Measurements from ENCODE around the gene RMND5A. TPM values are rescaled to one million over a fixed set of nuclear protein-coding genes. Genes with fewer than 3 reads are reported as not detected.
"Not testable (repeated sequence)": the region's sequence is repeated elsewhere in the genome, so short reads cannot be mapped to it uniquely, and the experiment has no call there.

Gene RMND5A
- total RNA-seq, 6 experiments from 2014 or later: 22.2 to 45.6 (median 33.8) TPM

- Histone ChIP-seq H3K4me3 (no peak overlapping the region), H3K27me3 (no peaks in the 10 kb centered on the region), H3K36me3 (no peaks in the 10 kb centered on the region), H3K27ac (no peak overlapping the region), H3K9me3 (no peaks in the 10 kb centered on the region), H3K4me1 (no peaks in the 10 kb centered on the region)
- DNase-seq: no peak
- TF ChIP-seq CTCF (IDR thresholded peaks at IDR 0.05): no peak
- TF ChIP-seq POLR2A (IDR thresholded peaks at IDR 0.05): no peak
- intact Hi-C loops (cut with DNase I): no loop called here
- 100% methylated on average over 1 of the region's 6 CpGs for WGBS (ENCODE audit: insufficient coverage, low coverage, low lambda C conversion rate, missing lambda C conversion rate)
- no peak for ATAC-seq
Measured at GRCh38 chr2:86706220-86706619, 13.9 kb upstream of the RMND5A start.

GRCh38 chr2:86706935-86707334 lies 13.2 kb upstream of the RMND5A start:
- intact Hi-C loops (cut with DNase I): no loop called here
- TF ChIP-seq POLR2A (IDR thresholded peaks at IDR 0.05): no peak
- no peak for ATAC-seq
- Histone ChIP-seq H3K27me3 (no peaks in the 10 kb centered on the region), H3K36me3 (no peaks in the 10 kb centered on the region), H3K4me3 (no peak overlapping the region), H3K4me1 (no peaks in the 10 kb centered on the region), H3K9me3 (no peaks in the 10 kb centered on the region), H3K27ac (no peak overlapping the region)
- no peak for DNase-seq
- 100% methylated on average over 2 of the region's 2 CpGs for WGBS (ENCODE audit: insufficient coverage, low coverage, low lambda C conversion rate, missing lambda C conversion rate)

- H3K4me1 ChIP-seq; ATAC-seq; intact Hi-C loops (cut with DNase I); H3K36me3 ChIP-seq; H3K27ac ChIP-seq; H3K4me3 ChIP-seq; DNase-seq; H3K27me3 ChIP-seq; H3K9me3 ChIP-seq: not testable (repeated sequence)
- WGBS (ENCODE audit: insufficient coverage, low coverage, low lambda C conversion rate, missing lambda C conversion rate): 82% methylated on average over 2 of the region's 4 CpGs
Measured at GRCh38 chr2:86708126-86708525, 12.0 kb upstream of the RMND5A start.

- WGBS (ENCODE audit: insufficient coverage, low coverage, low lambda C conversion rate, missing lambda C conversion rate): 60% methylated on average over 1 of the region's 3 CpGs
- H3K9me3 ChIP-seq; H3K36me3 ChIP-seq; DNase-seq; ATAC-seq; intact Hi-C loops (cut with DNase I); H3K4me3 ChIP-seq; H3K4me1 ChIP-seq; H3K27me3 ChIP-seq: not testable (repeated sequence)
- H3K27ac ChIP-seq: peak overlapping the region in 1 of 3 donors; percentile 14
Measured at GRCh38 chr2:86714579-86715173, 5.4 kb upstream of the RMND5A start.

- peak overlapping the region; percentile 80 to 84 (median 84) for H3K27ac ChIP-seq
- WGBS (ENCODE audit: insufficient coverage, low coverage, low lambda C conversion rate, missing lambda C conversion rate): no CpG with 5 or more reads among the region's 30 CpGs
- H3K27me3 ChIP-seq; H3K4me1 ChIP-seq; H3K9me3 ChIP-seq; DNase-seq; H3K36me3 ChIP-seq; intact Hi-C loops (cut with DNase I): not testable (repeated sequence)
- peak; percentile 65 to 81 (median 72) for ATAC-seq
- H3K4me3 ChIP-seq: peak overlapping the region; percentile 20 to 68 (median 62)
Measured at GRCh38 chr2:86719263-86719636, 841 bp upstream of the RMND5A start.

GRCh38 chr2:86720540-86721320 lies 639 bp downstream of the RMND5A start:
- DNase-seq (peak; percentile 59 to 74 (median 60)), ATAC-seq (peak in 2 of 4 donors; percentile 1 to 3)
- H3K27me3 ChIP-seq; H3K4me1 ChIP-seq; H3K36me3 ChIP-seq; H3K9me3 ChIP-seq; intact Hi-C loops (cut with DNase I): not testable (repeated sequence)
- no CpG with 5 or more reads among the region's 85 CpGs for WGBS (ENCODE audit: insufficient coverage, low coverage, low lambda C conversion rate, missing lambda C conversion rate)
- Histone ChIP-seq H3K4me3 (peak overlapping the region; percentile 62 to 68 (median 65)), H3K27ac (peak overlapping the region; percentile 80 to 84 (median 84))

- WGBS (ENCODE audit: insufficient coverage, low coverage, low lambda C conversion rate, missing lambda C conversion rate): no CpG with 5 or more reads among the region's 2 CpGs
- DNase-seq; ATAC-seq; H3K9me3 ChIP-seq; intact Hi-C loops (cut with DNase I); H3K4me1 ChIP-seq; H3K27me3 ChIP-seq; H3K27ac ChIP-seq; H3K36me3 ChIP-seq; H3K4me3 ChIP-seq: not testable (repeated sequence)
Measured at GRCh38 chr2:86725706-86726105, 5.6 kb downstream of the RMND5A start.

- H3K36me3 ChIP-seq; intact Hi-C loops (cut with DNase I); H3K4me3 ChIP-seq; H3K27me3 ChIP-seq; DNase-seq; H3K27ac ChIP-seq; H3K9me3 ChIP-seq: not testable (repeated sequence)
- WGBS (ENCODE audit: insufficient coverage, low coverage, low lambda C conversion rate, missing lambda C conversion rate): 18% methylated on average over 2 of the region's 6 CpGs
- H3K4me1 ChIP-seq: peaks cover 0 to 12% (median 0%) of the 10 kb centered on the region in 4 donors
- peak in 1 of 4 donors; percentile 7 for ATAC-seq
Measured at GRCh38 chr2:86732040-86732525, 12.0 kb downstream of the RMND5A start.

- H3K9me3 ChIP-seq; H3K4me3 ChIP-seq; H3K27me3 ChIP-seq; H3K36me3 ChIP-seq; H3K27ac ChIP-seq; intact Hi-C loops (cut with DNase I); DNase-seq: not testable (repeated sequence)
- H3K4me1 ChIP-seq: peaks cover 0 to 12% (median 0%) of the 10 kb centered on the region in 4 donors
- ATAC-seq: peak; percentile 69 to 84 (median 74)
Measured at GRCh38 chr2:86732837-86733236, 12.7 kb downstream of the RMND5A start.

- H3K4me3 ChIP-seq; H3K9me3 ChIP-seq; intact Hi-C loops (cut with DNase I); DNase-seq; H3K27me3 ChIP-seq; H3K36me3 ChIP-seq; H3K27ac ChIP-seq: not testable (repeated sequence)
- 5% methylated on average over 2 of the region's 4 CpGs for WGBS (ENCODE audit: insufficient coverage, low coverage, low lambda C conversion rate, missing lambda C conversion rate)
- peak; percentile 26 to 56 (median 52) for ATAC-seq
- H3K4me1 ChIP-seq: peaks cover 0 to 12% (median 0%) of the 10 kb centered on the region in 4 donors
Measured at GRCh38 chr2:86733528-86733927, 13.4 kb downstream of the RMND5A start.
